NB4 (cell line): ENCODE results near the gene ITPK1.

Source experiments
- DNase-seq: peaks from one replicate; pipeline ENCODE4 v3.0.0; 2010; ENCODE audit warnings: low read depth
- H3K4me3 ChIP-seq: one replicate; pipeline ENCODE4 v1.5.1; 2011; ENCODE audit warnings: mild to moderate bottlenecking, low read depth, low read length, moderate library complexity
- CTCF ChIP-seq: IDR thresholded peaks from one replicate; pipeline ENCODE4 v1.5.1; 2012; ENCODE audit warnings: low read depth, low read length
- MAX ChIP-seq: IDR thresholded peaks from 2 replicates; pipeline ENCODE4 v1.6.1; 2011; ENCODE audit warnings: low read depth, low read length
- MYC ChIP-seq: IDR thresholded peaks from 2 replicates; pipeline ENCODE4 v1.6.1; 2011; ENCODE audit warnings: low read depth, low read length
- POLR2A ChIP-seq: IDR thresholded peaks from 2 replicates; pipeline ENCODE4 v1.6.1; 2011; ENCODE audit warnings: mild to moderate bottlenecking; ENCODE audit not compliant: insufficient read length; ENCODE audit errors: extremely low read depth

ITPK1 gene

GRCh38 chr14:92965281-92965680 is 150.4 kb downstream of the ITPK1 start:
- TF ChIP-seq POLR2A = no peak
- TF ChIP-seq CTCF = no peak
- no peak for TF ChIP-seq MYC
- no peak for TF ChIP-seq MAX
- H3K4me3 ChIP-seq = no peak overlapping the region
- DNase-seq = no peak

GRCh38 chr14:92964124-92965109 is 151.3 kb downstream of the ITPK1 start:
- TF ChIP-seq POLR2A = no peak
- DNase-seq = no peak

GRCh38 chr14:92963301-92964123 is 152.2 kb downstream of the ITPK1 start:
- no peak for DNase-seq
- TF ChIP-seq MAX (no peak), POLR2A (no peak), MYC (no peak), CTCF (no peak)
- no peak overlapping the region for H3K4me3 ChIP-seq

More at GRCh38 chr14:92964124-92965109, 151.3 kb downstream of the ITPK1 start:
- no peak overlapping the region for H3K4me3 ChIP-seq

- no peak for DNase-seq
- no peak for TF ChIP-seq MYC
- no peak for TF ChIP-seq CTCF
- no peak for TF ChIP-seq MAX
- no peak for TF ChIP-seq POLR2A
- no peak overlapping the region for H3K4me3 ChIP-seq
Measured at GRCh38 chr14:92962831-92963095, 153.0 kb downstream of the ITPK1 start.

GRCh38 chr14:92962031-92962830 is 153.5 kb downstream of the ITPK1 start:
- no peak overlapping the region for H3K4me3 ChIP-seq
- no peak for TF ChIP-seq CTCF
- no peak for DNase-seq

GRCh38 chr14:92961567-92961855 is 154.2 kb downstream of the ITPK1 start:
- H3K4me3 ChIP-seq = no peak overlapping the region
- DNase-seq = no peak
- TF ChIP-seq MYC (no peak), MAX (no peak), CTCF (no peak), POLR2A (no peak)
